ENCODE results near the gene KRT86. TPM values are rescaled to one million over a fixed set of nuclear protein-coding genes. Genes with fewer than 3 reads are reported as not detected.
"Not testable (repeated sequence)": the region's sequence is repeated elsewhere in the genome, so short reads cannot be mapped to it uniquely, and the experiment has no call there.

KRT86 gene
- total RNA-seq, 1 donor from 2014 or later = not detected

- no peaks in the 10 kb centered on the region for H3K36me3 Mint-ChIP-seq
- Histone ChIP-seq H3K27me3 (peaks cover 34% of the 10 kb centered on the region), H3K9me3 (ENCODE audit: low read depth) (no peaks in the 10 kb centered on the region), H3K9ac (no peak overlapping the region), H3K79me2 (ENCODE audit: low read depth) (no peaks in the 10 kb centered on the region), H3K27ac (no peak overlapping the region), H4K20me1 (ENCODE audit: low read depth) (no peaks in the 10 kb centered on the region), H3K4me2 (no peak overlapping the region), H3K4me3 (no peak overlapping the region), H3K36me3 (no peaks in the 10 kb centered on the region), H2AFZ (replicated peaks) (no peak overlapping the region), H3F3A (ENCODE audit: low read depth) (no peaks in the 10 kb centered on the region), H3K4me1 (peaks cover 10% of the 10 kb centered on the region)
- peak overlapping the region; percentile 14 for H3K27ac Mint-ChIP-seq
- no peaks in the 10 kb centered on the region for H3K9me3 Mint-ChIP-seq
- H3K4me3 Mint-ChIP-seq = no peak overlapping the region
- DNase-seq (ENCODE audit: low spot score) = no peak
- peaks cover 1% of the 10 kb centered on the region for H3K4me1 Mint-ChIP-seq
- peaks cover 22% of the 10 kb centered on the region for H3K27me3 Mint-ChIP-seq (ENCODE audit: insufficient read depth, low read depth)
- TF ChIP-seq EZH2 (IDR thresholded peaks at IDR 0.05) = no peak
- no peak for TF ChIP-seq CTCF (IDR thresholded peaks at IDR 0.05)
- TF ChIP-seq EZH2phosphoT487 (IDR thresholded peaks at IDR 0.05) = no peak
These were observed 39.5 kb downstream of the KRT86 start for GRCh38 chr12:52313926-52314325.

DNA sequence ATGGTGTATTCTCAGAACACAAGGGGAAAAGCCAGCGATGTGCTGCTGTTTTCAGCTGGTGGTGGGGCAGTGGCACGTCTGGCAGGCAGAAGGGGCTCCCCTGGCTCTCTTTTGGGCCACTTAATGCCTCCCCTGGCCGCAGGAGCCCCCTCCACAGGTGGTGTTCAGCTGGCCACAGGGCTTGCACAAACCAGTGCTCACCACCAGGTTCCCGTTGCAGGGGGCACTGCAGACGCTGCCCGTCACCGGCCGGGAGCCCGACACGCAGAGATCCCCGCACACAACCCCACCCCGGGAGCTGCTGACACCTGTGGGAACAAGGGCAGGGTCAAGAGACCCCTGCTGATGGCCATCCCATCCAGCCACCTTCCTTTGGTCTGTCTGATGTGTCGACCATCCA is 40.1 kb downstream of the KRT86 start:
- peaks cover 19% of the 10 kb centered on the region for H3K27me3 Mint-ChIP-seq (ENCODE audit: insufficient read depth, low read depth)
- no peaks in the 10 kb centered on the region for H3K36me3 ChIP-seq
- no peak overlapping the region for H3K9ac ChIP-seq
- no peak overlapping the region for H3K4me3 Mint-ChIP-seq
- no peaks in the 10 kb centered on the region for H3K4me1 Mint-ChIP-seq
- H2AFZ ChIP-seq (replicated peaks) = no peak overlapping the region
- no peak for DNase-seq (ENCODE audit: low spot score)
- H3K4me2 ChIP-seq = no peak overlapping the region
- no peak overlapping the region for H3K27ac ChIP-seq
- H3K79me2 ChIP-seq (ENCODE audit: low read depth) = no peaks in the 10 kb centered on the region
- no peaks in the 10 kb centered on the region for H4K20me1 ChIP-seq (ENCODE audit: low read depth)
- H3K4me1 ChIP-seq = peaks cover 10% of the 10 kb centered on the region
- no peak for TF ChIP-seq EZH2 (IDR thresholded peaks at IDR 0.05)
- no peak for TF ChIP-seq EZH2phosphoT487 (IDR thresholded peaks at IDR 0.05)
- no peak for TF ChIP-seq CTCF (IDR thresholded peaks at IDR 0.05)
- H3K9me3 Mint-ChIP-seq = no peaks in the 10 kb centered on the region
- H3K36me3 Mint-ChIP-seq = no peaks in the 10 kb centered on the region
- no peaks in the 10 kb centered on the region for H3K9me3 ChIP-seq (ENCODE audit: low read depth)
- no peak overlapping the region for H3K4me3 ChIP-seq
- peaks cover 28% of the 10 kb centered on the region for H3K27me3 ChIP-seq
- no peaks in the 10 kb centered on the region for H3F3A ChIP-seq (ENCODE audit: low read depth)
- no peak overlapping the region for H3K27ac Mint-ChIP-seq

- peak; percentile 54 for TF ChIP-seq CTCF (IDR thresholded peaks at IDR 0.05)
- H3K36me3 Mint-ChIP-seq; H3K4me2 ChIP-seq; H3K27ac ChIP-seq; H3K36me3 ChIP-seq; H3K9me3 ChIP-seq (ENCODE audit: low read depth); H2AFZ ChIP-seq (replicated peaks); H3K9me3 Mint-ChIP-seq; H3K4me1 Mint-ChIP-seq; H3K9ac ChIP-seq; H3F3A ChIP-seq (ENCODE audit: low read depth); H3K4me1 ChIP-seq; H3K79me2 ChIP-seq (ENCODE audit: low read depth); H4K20me1 ChIP-seq (ENCODE audit: low read depth); H3K27ac Mint-ChIP-seq; H3K4me3 Mint-ChIP-seq; H3K4me3 ChIP-seq: not testable (repeated sequence)
- peak; percentile 46 for DNase-seq (ENCODE audit: low spot score)
- peaks cover 13% of the 10 kb centered on the region for H3K27me3 Mint-ChIP-seq (ENCODE audit: insufficient read depth, low read depth)
- peaks cover 16% of the 10 kb centered on the region for H3K27me3 ChIP-seq
These were observed 41.3 kb downstream of the KRT86 start for GRCh38 chr12:52315721-52316120.

GRCh38 chr12:52316290-52316689 is 41.8 kb downstream of the KRT86 start:
- Histone ChIP-seq H3K9ac (no peak overlapping the region), H3K36me3 (no peaks in the 10 kb centered on the region), H3K27ac (no peak overlapping the region), H3K9me3 (ENCODE audit: low read depth) (no peaks in the 10 kb centered on the region), H3K4me3 (no peak overlapping the region), H2AFZ (replicated peaks) (no peak overlapping the region), H4K20me1 (ENCODE audit: low read depth) (no peaks in the 10 kb centered on the region), H3K79me2 (ENCODE audit: low read depth) (no peaks in the 10 kb centered on the region), H3K4me2 (no peak overlapping the region), H3F3A (ENCODE audit: low read depth) (no peaks in the 10 kb centered on the region), H3K4me1 (peaks cover 9% of the 10 kb centered on the region), H3K27me3 (peaks cover 11% of the 10 kb centered on the region)
- no peaks in the 10 kb centered on the region for H3K4me1 Mint-ChIP-seq
- H3K9me3 Mint-ChIP-seq = no peaks in the 10 kb centered on the region
- no peaks in the 10 kb centered on the region for H3K36me3 Mint-ChIP-seq
- H3K27ac Mint-ChIP-seq = no peak overlapping the region
- no peak for DNase-seq (ENCODE audit: low spot score)
- no peak for TF ChIP-seq EZH2phosphoT487 (IDR thresholded peaks at IDR 0.05)
- H3K4me3 Mint-ChIP-seq = no peak overlapping the region
- H3K27me3 Mint-ChIP-seq (ENCODE audit: insufficient read depth, low read depth) = peaks cover 13% of the 10 kb centered on the region
